Calu3 (cell line): ENCODE results near the gene SPOCK3. TPM values are rescaled to one million over a fixed set of nuclear protein-coding genes. Genes with fewer than 3 reads are reported as not detected.

Experiments used
- BruUV-seq: library from RNA; stranded (reverse); fragments of 400-500 nt; replicated peaks from 2 replicates; lab custom pipeline; 2021; lab: Mats Ljungman, UMichigan
- CTCF ChIA-PET: fragments of 300-600 bp; sonication (Branson Sonifier 250); formaldehyde crosslinking; loops from one replicate; lab custom pipeline; 2022; ENCODE audit warnings: antibody characterized with exemption; lab: Charles Lee
- DNase-seq: peaks from one replicate; pipeline ENCODE4 v3.0.0; 2022
- H3K27ac Mint-ChIP-seq: one replicate; pipeline ENCODE4 v1.8.0; 2022; ENCODE audit warnings: mixed read lengths; ENCODE audit not compliant: unreplicated experiment
- H3K27me3 Mint-ChIP-seq: one replicate; pipeline ENCODE4 v1.8.0; 2022; ENCODE audit warnings: mixed read lengths; ENCODE audit not compliant: unreplicated experiment
- H3K36me3 Mint-ChIP-seq: one replicate; pipeline ENCODE4 v1.8.0; 2022; ENCODE audit warnings: mild to moderate bottlenecking, moderate library complexity, mixed read lengths; ENCODE audit not compliant: insufficient read depth, unreplicated experiment
- H3K4me1 Mint-ChIP-seq: one replicate; pipeline ENCODE4 v1.8.0; 2022; ENCODE audit warnings: mild to moderate bottlenecking, low read depth, mixed read lengths; ENCODE audit not compliant: unreplicated experiment
- H3K4me3 Mint-ChIP-seq: one replicate; pipeline ENCODE4 v1.8.0; 2022; ENCODE audit warnings: mild to moderate bottlenecking, low read depth, moderate library complexity, mixed read lengths; ENCODE audit not compliant: unreplicated experiment
- H3K9me3 Mint-ChIP-seq: one replicate; pipeline ENCODE4 v1.8.0; 2022; ENCODE audit warnings: low read depth, mixed read lengths; ENCODE audit not compliant: unreplicated experiment
- CTCF ChIP-seq: fragments of 200-600 bp; IDR thresholded peaks from one replicate; pipeline ENCODE4 v1.8.0; 2022; ENCODE audit warnings: antibody characterized with exemption; ENCODE audit not compliant: unreplicated experiment
- intact Hi-C: fragments of 100-400 bp; cut with micrococcal nuclease; formaldehyde crosslinking; loops from one replicate; pipeline ENCODE4 v1.10.0; 2022; ENCODE audit not compliant: unreplicated experiment
- total RNA-seq: library from RNA; stranded (reverse); gene quantifications from 2 replicates; pipeline ENCODE4 v1.2.3, GENCODE V29; 2022

Gene SPOCK3
- total RNA-seq, 1 experiment from 2014 or later: 0.31 TPM

- BruUV-seq: no TSS peak
- Mint-ChIP-seq H3K27ac (no peak overlapping the region), H3K36me3 (no peaks in the 10 kb centered on the region), H3K4me1 (no peaks in the 10 kb centered on the region), H3K9me3 (no peaks in the 10 kb centered on the region), H3K27me3 (no peaks in the 10 kb centered on the region), H3K4me3 (no peak overlapping the region)
- TF ChIP-seq CTCF: no peak
- intact Hi-C loops: no loop called here
- CTCF ChIA-PET: no interaction called here
- DNase-seq: no peak
These were observed 114.9 kb downstream of the SPOCK3 start for GRCh38 chr4:167119392-167119791.

- intact Hi-C loops: no loop called here
- CTCF ChIA-PET: no interaction called here
- no peak for DNase-seq
- no peaks in the 10 kb centered on the region for H3K27me3 Mint-ChIP-seq
- TF ChIP-seq CTCF: no peak
- H3K36me3 Mint-ChIP-seq: no peaks in the 10 kb centered on the region
- no peak overlapping the region for H3K4me3 Mint-ChIP-seq
- H3K27ac Mint-ChIP-seq: no peak overlapping the region
- no peaks in the 10 kb centered on the region for H3K9me3 Mint-ChIP-seq
- no peaks in the 10 kb centered on the region for H3K4me1 Mint-ChIP-seq
- no TSS peak for BruUV-seq
These were observed 117.0 kb downstream of the SPOCK3 start for GRCh38 chr4:167117273-167117672.

- CTCF ChIA-PET: no interaction called here
- no TSS peak for BruUV-seq
- Mint-ChIP-seq H3K4me1 (no peaks in the 10 kb centered on the region), H3K4me3 (no peak overlapping the region), H3K27ac (no peak overlapping the region), H3K9me3 (no peaks in the 10 kb centered on the region), H3K27me3 (no peaks in the 10 kb centered on the region), H3K36me3 (peaks cover 5% of the 10 kb centered on the region)
- DNase-seq: no peak
- TF ChIP-seq CTCF: no peak
- intact Hi-C loops: no loop called here
These were observed 119.8 kb downstream of the SPOCK3 start for GRCh38 chr4:167114416-167114971.

- intact Hi-C loops: no loop called here
- BruUV-seq: no TSS peak
- Mint-ChIP-seq H3K4me3 (no peak overlapping the region), H3K9me3 (peaks cover 3% of the 10 kb centered on the region), H3K36me3 (peaks cover 10% of the 10 kb centered on the region), H3K27me3 (no peaks in the 10 kb centered on the region), H3K27ac (no peak overlapping the region), H3K4me1 (no peaks in the 10 kb centered on the region)
- CTCF ChIA-PET: no interaction called here
- DNase-seq: peak; percentile 1
- TF ChIP-seq CTCF: no peak
These were observed 122.7 kb downstream of the SPOCK3 start for GRCh38 chr4:167111622-167112021.
